Retinal pigment epithelial cell (primary cell): Measurements from ENCODE around the gene NDUFA3.
A peak's percentile ranks its signal among the peaks of the same experiment; 100 is the strongest.
"Not testable (repeated sequence)": the region's sequence is repeated elsewhere in the genome, so short reads cannot be mapped to it uniquely, and the experiment has no call there.

Source experiments
- DNase-seq: peaks from one replicate; pipeline ENCODE4 v3.0.0-alpha.2; 2010; ENCODE audit warnings: low read depth
- H3K4me3 ChIP-seq: 2 replicates; pipeline ENCODE4 v1.5.1; 2011; ENCODE audit warnings: mild to moderate bottlenecking, low read length, control low read depth, moderate library complexity
- TF ChIP-seq, protein P1 (sequence below): conservative IDR thresholded peaks from 2 replicates; pipeline ENCODE4 v1.5.1; 2011; ENCODE audit warnings: low read depth, low read length, control low read depth, inconsistent platforms

The NDUFA3 gene

GRCh38 chr19:54077334-54077733 is 25.3 kb upstream of the NDUFA3 start:
- TF ChIP-seq, protein P1, sequence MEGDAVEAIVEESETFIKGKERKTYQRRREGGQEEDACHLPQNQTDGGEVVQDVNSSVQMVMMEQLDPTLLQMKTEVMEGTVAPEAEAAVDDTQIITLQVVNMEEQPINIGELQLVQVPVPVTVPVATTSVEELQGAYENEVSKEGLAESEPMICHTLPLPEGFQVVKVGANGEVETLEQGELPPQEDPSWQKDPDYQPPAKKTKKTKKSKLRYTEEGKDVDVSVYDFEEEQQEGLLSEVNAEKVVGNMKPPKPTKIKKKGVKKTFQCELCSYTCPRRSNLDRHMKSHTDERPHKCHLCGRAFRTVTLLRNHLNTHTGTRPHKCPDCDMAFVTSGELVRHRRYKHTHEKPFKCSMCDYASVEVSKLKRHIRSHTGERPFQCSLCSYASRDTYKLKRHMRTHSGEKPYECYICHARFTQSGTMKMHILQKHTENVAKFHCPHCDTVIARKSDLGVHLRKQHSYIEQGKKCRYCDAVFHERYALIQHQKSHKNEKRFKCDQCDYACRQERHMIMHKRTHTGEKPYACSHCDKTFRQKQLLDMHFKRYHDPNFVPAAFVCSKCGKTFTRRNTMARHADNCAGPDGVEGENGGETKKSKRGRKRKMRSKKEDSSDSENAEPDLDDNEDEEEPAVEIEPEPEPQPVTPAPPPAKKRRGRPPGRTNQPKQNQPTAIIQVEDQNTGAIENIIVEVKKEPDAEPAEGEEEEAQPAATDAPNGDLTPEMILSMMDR: no peak
- no peak for DNase-seq

DNA sequence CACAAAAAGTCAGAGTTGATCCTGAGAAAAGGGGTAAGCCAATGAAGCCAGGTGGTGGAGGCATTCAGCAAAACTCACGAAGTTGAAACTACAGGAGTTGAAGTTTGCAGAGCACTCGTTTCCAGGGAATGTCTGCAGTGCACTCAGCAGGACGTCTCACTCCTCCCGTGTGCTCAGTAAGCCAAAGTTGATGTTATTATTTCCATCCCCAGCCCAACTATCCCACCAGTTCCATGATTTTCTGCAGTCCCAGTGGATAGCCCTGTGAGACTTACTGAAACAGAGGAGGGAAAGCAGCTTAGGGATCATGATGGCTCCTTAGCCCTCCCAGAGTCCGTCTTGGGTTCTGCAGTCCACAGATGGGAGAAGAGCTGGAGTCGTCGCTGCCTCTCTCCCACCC is 21.6 kb upstream of the NDUFA3 start, which contains the start of gene TARM1:
Gene TARM1, minus strand, starts transcription at position 334 of the 400 bp plus-strand sequence. Its CDS starts 25 bp downstream, at position 309.
- DNase-seq: no peak
- H3K4me3 ChIP-seq: no peak within 1 kb of the TSS
- TF ChIP-seq, protein P1: no peak

More at GRCh38 chr19:54077334-54077733, 25.3 kb upstream of the NDUFA3 start:
- H3K4me3 ChIP-seq: no peak overlapping the region

DNA sequence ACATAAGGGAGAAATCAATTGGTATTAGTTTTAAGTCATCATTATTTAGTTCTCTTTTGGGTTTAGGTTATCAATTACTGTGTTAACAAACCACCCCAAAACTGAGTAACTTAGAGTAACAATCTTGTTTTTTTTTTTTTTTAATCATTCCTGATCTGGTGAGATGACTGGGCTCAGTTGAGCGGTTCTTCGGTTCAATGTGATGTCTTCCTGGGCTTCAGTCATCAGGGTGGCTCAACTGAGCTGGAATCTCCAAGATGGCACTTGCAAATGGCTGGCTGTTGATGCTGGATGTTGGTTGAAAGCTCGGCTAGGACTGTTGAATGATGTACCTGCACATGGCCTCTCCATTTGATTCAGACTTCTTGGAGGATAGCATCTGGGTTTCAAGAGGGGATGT is 18.2 kb upstream of the NDUFA3 start:
- no peak overlapping the region for H3K4me3 ChIP-seq
- TF ChIP-seq, protein P1: no peak
- no peak for DNase-seq

- H3K4me3 ChIP-seq: no peak overlapping the region
- DNase-seq: no peak
- TF ChIP-seq, protein P1: no peak
Observed at GRCh38 chr19:54094426-54095000, 8.1 kb upstream of the NDUFA3 start.

- H3K4me3 ChIP-seq: no peak overlapping the region
- TF ChIP-seq, protein P1: no peak
- no peak for DNase-seq
Observed at GRCh38 chr19:54095136-54095858, 7.4 kb upstream of the NDUFA3 start.

DNA sequence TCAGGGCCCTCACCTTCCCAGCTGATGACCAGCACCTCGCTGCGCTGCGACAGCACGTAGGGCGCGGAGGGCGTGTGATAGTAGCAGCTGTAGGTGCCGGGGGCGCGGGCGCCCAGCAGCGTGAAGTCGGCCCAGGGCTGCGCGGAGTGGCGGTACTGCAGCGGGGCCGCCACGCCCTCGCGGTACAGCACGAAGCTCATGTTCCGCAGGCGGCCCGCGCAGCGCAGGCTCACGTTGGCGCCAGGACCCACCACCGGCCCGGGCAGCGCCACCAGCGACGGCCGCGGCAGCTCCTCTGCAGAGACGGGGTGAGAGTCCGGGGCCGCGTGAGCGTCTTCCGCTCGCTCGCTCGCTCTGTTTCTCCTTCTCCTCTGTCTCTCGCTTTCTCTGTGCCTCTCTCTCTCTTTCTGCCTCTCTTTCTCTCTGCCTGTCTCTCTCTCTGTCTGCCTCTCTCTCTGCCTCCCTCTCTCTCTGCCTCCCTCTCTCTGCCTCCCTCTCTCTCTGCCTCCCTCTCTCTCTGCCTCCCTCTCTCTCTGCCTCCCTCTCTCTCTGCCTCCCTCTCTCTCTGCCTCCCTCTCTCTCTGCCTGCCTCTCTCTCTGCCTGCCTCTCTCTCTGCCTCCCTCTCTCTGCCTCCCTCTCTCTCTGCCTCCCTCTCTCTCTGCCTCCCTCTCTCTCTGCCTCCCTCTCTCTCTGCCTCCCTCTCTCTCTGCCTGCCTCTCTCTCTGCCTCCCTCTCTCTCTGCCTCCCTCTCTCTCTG is 6.6 kb upstream of the NDUFA3 start:
- not testable (repeated sequence) for H3K4me3 ChIP-seq, DNase-seq

- DNase-seq: no peak
Observed at GRCh38 chr19:54096617-54097106, 6.0 kb upstream of the NDUFA3 start.

More at GRCh38 chr19:54096617-54097106, 6.0 kb upstream of the NDUFA3 start:
- TF ChIP-seq, protein P1: peak; percentile 24
- no peak overlapping the region for H3K4me3 ChIP-seq
